Astrocyte (in vitro differentiated cells and primary cell): ENCODE data around the gene ANKRD53. TPM values are rescaled to one million over a fixed set of nuclear protein-coding genes. Genes with fewer than 3 reads are reported as not detected.

Experiments used
- DNase-seq: peaks from one replicate; pipeline ENCODE4 v3.0.0-alpha.2; 2010; ENCODE audit warnings: low read depth
- FAIRE-seq: peaks from 2 replicates; lab custom pipeline; 2011; peaks lifted over from hg19 to GRCh38; lab: Jason Lieb, UNC
- H2AFZ ChIP-seq: 2 replicates; pipeline ENCODE4 v1.6.0; 2012; ENCODE audit warnings: low read depth, low read length, inconsistent platforms
- H3K27ac ChIP-seq: 2 replicates; pipeline ENCODE4 v1.5.1; 2011; ENCODE audit warnings: low read depth, low read length, inconsistent platforms
- H3K27me3 ChIP-seq: 2 replicates; pipeline ENCODE4 v1.6.0; 2011; ENCODE audit warnings: low read length, inconsistent platforms; ENCODE audit not compliant: insufficient read depth
- H3K36me3 ChIP-seq: 2 replicates; pipeline ENCODE4 v1.5.1; 2011; ENCODE audit warnings: low read length, inconsistent platforms; ENCODE audit not compliant: insufficient read depth
- H3K4me1 ChIP-seq: 2 replicates; pipeline ENCODE4 v1.5.1; 2011; ENCODE audit warnings: low read length, inconsistent platforms; ENCODE audit not compliant: insufficient read depth
- H3K4me2 ChIP-seq: 2 replicates; pipeline ENCODE4 v1.6.0; 2012; ENCODE audit warnings: low read length, inconsistent platforms
- H3K4me3 ChIP-seq: 2 replicates; pipeline ENCODE4 v1.5.1; 2011; ENCODE audit warnings: low read depth, mild to moderate bottlenecking, low read length, inconsistent platforms; ENCODE audit not compliant: insufficient read depth
- H3K79me2 ChIP-seq: 2 replicates; pipeline ENCODE4 v1.6.0; 2012; ENCODE audit warnings: mild to moderate bottlenecking, low read length, inconsistent platforms; ENCODE audit not compliant: insufficient read depth
- H3K9ac ChIP-seq: 2 replicates; pipeline ENCODE4 v1.6.0; 2012; ENCODE audit warnings: mild to moderate bottlenecking, low read length, inconsistent platforms
- H3K9me3 ChIP-seq: 2 replicates; pipeline ENCODE4 v1.5.1; 2012; ENCODE audit warnings: low read depth, mild to moderate bottlenecking, low read length, inconsistent platforms; ENCODE audit not compliant: insufficient read depth
- H4K20me1 ChIP-seq: 2 replicates; pipeline ENCODE4 v1.6.0; 2012; ENCODE audit warnings: low read length, inconsistent platforms; ENCODE audit not compliant: insufficient read depth
- H3K27ac Mint-ChIP-seq: one replicate; pipeline ENCODE4 v1.8.0; 2021; ENCODE audit warnings: mild to moderate bottlenecking, mixed read lengths; ENCODE audit not compliant: unreplicated experiment
- H3K27me3 Mint-ChIP-seq: one replicate; pipeline ENCODE4 v1.8.0; 2021; ENCODE audit warnings: low read depth, mixed read lengths; ENCODE audit not compliant: unreplicated experiment
- H3K36me3 Mint-ChIP-seq: one replicate; pipeline ENCODE4 v1.8.0; 2021; ENCODE audit warnings: low read depth, mixed read lengths; ENCODE audit not compliant: unreplicated experiment
- H3K4me1 Mint-ChIP-seq: one replicate; pipeline ENCODE4 v1.8.0; 2021; ENCODE audit warnings: low read depth, mixed read lengths; ENCODE audit not compliant: unreplicated experiment
- H3K4me3 Mint-ChIP-seq: one replicate; pipeline ENCODE4 v1.8.0; 2021; ENCODE audit warnings: mild to moderate bottlenecking, moderate library complexity, mixed read lengths; ENCODE audit not compliant: unreplicated experiment
- H3K9me3 Mint-ChIP-seq: one replicate; pipeline ENCODE4 v1.8.0; 2021; ENCODE audit warnings: mild to moderate bottlenecking, mixed read lengths; ENCODE audit not compliant: unreplicated experiment
- EZH2 ChIP-seq: IDR thresholded peaks from 2 replicates; pipeline ENCODE4 v1.6.1; 2012; ENCODE audit warnings: mild to moderate bottlenecking, low read length, inconsistent platforms; ENCODE audit not compliant: insufficient read depth
- total RNA-seq: library from RNA; stranded (reverse); gene quantifications from 2 replicates; pipeline ENCODE4 v1.2.1, GENCODE V29; 2021
- TF ChIP-seq, protein P1 (sequence below): IDR thresholded peaks from 2 replicates; pipeline ENCODE4 v1.5.1; 2011; ENCODE audit warnings: low read depth, mild to moderate bottlenecking, inconsistent platforms, low read length, moderate library complexity; ENCODE audit not compliant: insufficient read depth

Gene ANKRD53
- total RNA-seq, 1 donor from 2014 or later: 1.1 TPM

DNA sequence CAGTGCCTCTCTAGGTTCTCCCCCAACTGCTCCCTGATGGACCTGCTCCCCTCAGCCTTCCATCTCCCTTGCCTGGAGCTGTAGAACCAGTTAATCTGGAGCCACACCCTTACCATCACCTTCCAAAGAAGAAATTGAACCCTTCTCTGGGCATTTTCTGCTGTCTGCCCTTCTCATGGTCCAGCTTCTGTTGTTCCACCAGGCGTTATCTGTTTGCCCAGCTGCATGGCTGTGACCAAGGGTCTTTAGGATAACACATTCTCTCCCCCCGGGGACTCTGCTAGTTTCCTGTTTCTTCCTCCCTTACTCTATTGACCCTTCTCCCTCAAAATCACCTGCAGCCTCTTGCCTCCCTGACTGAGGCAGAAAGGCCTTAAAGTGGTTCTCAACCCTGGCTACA lies 3.2 kb upstream of the ANKRD53 start:
- Mint-ChIP-seq H3K4me1 (peaks cover 8% of the 10 kb centered on the region), H3K27ac (no peak overlapping the region), H3K4me3 (peak overlapping the region; percentile 29), H3K36me3 (no peaks in the 10 kb centered on the region), H3K27me3 (peaks cover 37% of the 10 kb centered on the region), H3K9me3 (no peaks in the 10 kb centered on the region)
- H3K79me2 ChIP-seq: no peaks in the 10 kb centered on the region
- H3K9me3 ChIP-seq: no peaks in the 10 kb centered on the region
- no peaks in the 10 kb centered on the region for H3K27me3 ChIP-seq
- FAIRE-seq: no peak
- no peak overlapping the region for H3K4me2 ChIP-seq
- H3K4me3 ChIP-seq: no peak overlapping the region
- H3K27ac ChIP-seq: no peak overlapping the region
- peaks cover 17% of the 10 kb centered on the region for H3K4me1 ChIP-seq
- no peak overlapping the region for H3K9ac ChIP-seq
- H2AFZ ChIP-seq: no peak overlapping the region
- H3K36me3 ChIP-seq: no peaks in the 10 kb centered on the region
- H4K20me1 ChIP-seq: no peaks in the 10 kb centered on the region
- no peak for TF ChIP-seq EZH2
- TF ChIP-seq, protein P1, sequence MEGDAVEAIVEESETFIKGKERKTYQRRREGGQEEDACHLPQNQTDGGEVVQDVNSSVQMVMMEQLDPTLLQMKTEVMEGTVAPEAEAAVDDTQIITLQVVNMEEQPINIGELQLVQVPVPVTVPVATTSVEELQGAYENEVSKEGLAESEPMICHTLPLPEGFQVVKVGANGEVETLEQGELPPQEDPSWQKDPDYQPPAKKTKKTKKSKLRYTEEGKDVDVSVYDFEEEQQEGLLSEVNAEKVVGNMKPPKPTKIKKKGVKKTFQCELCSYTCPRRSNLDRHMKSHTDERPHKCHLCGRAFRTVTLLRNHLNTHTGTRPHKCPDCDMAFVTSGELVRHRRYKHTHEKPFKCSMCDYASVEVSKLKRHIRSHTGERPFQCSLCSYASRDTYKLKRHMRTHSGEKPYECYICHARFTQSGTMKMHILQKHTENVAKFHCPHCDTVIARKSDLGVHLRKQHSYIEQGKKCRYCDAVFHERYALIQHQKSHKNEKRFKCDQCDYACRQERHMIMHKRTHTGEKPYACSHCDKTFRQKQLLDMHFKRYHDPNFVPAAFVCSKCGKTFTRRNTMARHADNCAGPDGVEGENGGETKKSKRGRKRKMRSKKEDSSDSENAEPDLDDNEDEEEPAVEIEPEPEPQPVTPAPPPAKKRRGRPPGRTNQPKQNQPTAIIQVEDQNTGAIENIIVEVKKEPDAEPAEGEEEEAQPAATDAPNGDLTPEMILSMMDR: no peak
- no peak for DNase-seq

DNA sequence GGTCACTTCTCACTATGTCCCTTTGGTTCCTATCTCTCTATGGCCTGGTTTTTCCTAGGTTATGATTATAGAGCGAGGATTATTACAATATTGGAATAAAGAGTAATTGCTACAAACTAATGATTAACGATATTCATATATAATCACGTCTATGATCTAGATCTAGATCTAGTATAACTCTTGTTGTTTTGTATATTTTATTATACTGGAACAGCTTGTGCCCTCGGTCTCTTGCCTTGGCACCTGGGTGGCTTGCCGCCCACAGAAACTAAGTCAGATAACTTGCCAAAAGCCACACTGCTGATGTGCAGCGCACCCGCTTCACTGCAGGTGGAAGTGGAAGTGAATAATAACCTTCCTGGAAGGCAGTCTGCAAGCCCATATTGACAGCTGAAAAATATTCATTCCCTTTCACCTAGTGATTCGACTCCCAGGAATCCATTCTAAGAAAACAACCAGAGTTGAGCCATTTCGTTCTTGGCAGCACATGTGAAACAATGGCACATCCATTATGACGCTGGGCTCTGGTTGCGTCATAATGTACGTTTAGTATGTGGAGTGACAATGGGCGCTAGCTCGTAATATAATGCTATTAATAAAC lies 725 bp upstream of the ANKRD53 start:
- Histone ChIP-seq H3K36me3 (no peaks in the 10 kb centered on the region), H3K27me3 (no peaks in the 10 kb centered on the region), H3K4me3 (peak overlapping the region; percentile 72), H2AFZ (peak overlapping the region; percentile 95), H3K9me3 (no peaks in the 10 kb centered on the region), H3K4me2 (peak overlapping the region; percentile 90), H3K9ac (peak overlapping the region; percentile 82), H3K27ac (peak overlapping the region; percentile 73), H3K4me1 (peaks cover 17% of the 10 kb centered on the region), H3K79me2 (no peaks in the 10 kb centered on the region), H4K20me1 (no peaks in the 10 kb centered on the region)
- H3K36me3 Mint-ChIP-seq: peaks cover 3% of the 10 kb centered on the region
- H3K4me1 Mint-ChIP-seq: peaks cover 8% of the 10 kb centered on the region
- peak overlapping the region; percentile 80 for H3K4me3 Mint-ChIP-seq
- peaks cover 28% of the 10 kb centered on the region for H3K27me3 Mint-ChIP-seq
- TF ChIP-seq, protein P1: peak; percentile 1
- no peak for TF ChIP-seq EZH2
- no peaks in the 10 kb centered on the region for H3K9me3 Mint-ChIP-seq
- H3K27ac Mint-ChIP-seq: peak overlapping the region; percentile 77
- FAIRE-seq (peak; percentile 67), DNase-seq (peak; percentile 81)

DNA sequence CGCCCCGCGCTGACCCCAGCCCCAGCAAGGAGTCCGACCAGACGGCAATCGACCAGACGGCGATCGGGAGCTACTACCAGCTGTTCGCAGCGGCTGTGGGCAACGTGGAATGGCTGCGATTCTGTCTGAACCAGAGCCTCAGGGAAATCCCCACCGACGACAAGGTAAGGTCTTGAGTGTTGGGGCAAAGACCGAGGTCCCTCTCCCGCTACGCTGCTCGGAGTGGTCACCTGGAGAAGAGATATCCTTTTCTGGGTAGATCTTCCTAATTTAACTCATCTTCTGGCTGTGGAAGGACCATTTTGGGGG lies 704 bp downstream of the ANKRD53 start:
- no peak overlapping the region for H3K27ac Mint-ChIP-seq
- Histone ChIP-seq H2AFZ (peak overlapping the region; percentile 95), H3K79me2 (no peaks in the 10 kb centered on the region), H3K27me3 (no peaks in the 10 kb centered on the region), H3K27ac (no peak overlapping the region), H3K4me2 (peak overlapping the region; percentile 90), H3K36me3 (no peaks in the 10 kb centered on the region), H3K9ac (peak overlapping the region; percentile 78), H3K4me1 (peaks cover 17% of the 10 kb centered on the region), H4K20me1 (peaks cover 5% of the 10 kb centered on the region), H3K4me3 (peak overlapping the region; percentile 57), H3K9me3 (no peaks in the 10 kb centered on the region)
- peaks cover 8% of the 10 kb centered on the region for H3K4me1 Mint-ChIP-seq
- TF ChIP-seq EZH2: no peak
- TF ChIP-seq, protein P1: no peak
- no peak for FAIRE-seq
- peak overlapping the region; percentile 63 for H3K4me3 Mint-ChIP-seq
- peaks cover 25% of the 10 kb centered on the region for H3K27me3 Mint-ChIP-seq
- peaks cover 5% of the 10 kb centered on the region for H3K36me3 Mint-ChIP-seq
- no peak for DNase-seq
- H3K9me3 Mint-ChIP-seq: no peaks in the 10 kb centered on the region
